SU-DHL-6 (cell line): ENCODE results near the gene RNF181.

Experiments
- EZH2phosphoT487 ChIP-seq: fragments of 200-600 bp; sonication (generic), shearing (Covaris generic); conservative IDR thresholded peaks from 2 replicates; pipeline ENCODE4 v1.6.1; 2018; ENCODE audit warnings: mild to moderate bottlenecking, antibody characterized with exemption, low read length, moderate library complexity, mixed read lengths
- TF ChIP-seq, protein P1 (sequence below): fragments of 200-600 bp; sonication (generic); IDR thresholded peaks from one replicate; pipeline ENCODE4 v1.5.1; 2017; ENCODE audit warnings: antibody characterized with exemption, mild to moderate bottlenecking, low read length, moderate library complexity; ENCODE audit not compliant: insufficient read depth, poor library complexity, severe bottlenecking

DNA sequence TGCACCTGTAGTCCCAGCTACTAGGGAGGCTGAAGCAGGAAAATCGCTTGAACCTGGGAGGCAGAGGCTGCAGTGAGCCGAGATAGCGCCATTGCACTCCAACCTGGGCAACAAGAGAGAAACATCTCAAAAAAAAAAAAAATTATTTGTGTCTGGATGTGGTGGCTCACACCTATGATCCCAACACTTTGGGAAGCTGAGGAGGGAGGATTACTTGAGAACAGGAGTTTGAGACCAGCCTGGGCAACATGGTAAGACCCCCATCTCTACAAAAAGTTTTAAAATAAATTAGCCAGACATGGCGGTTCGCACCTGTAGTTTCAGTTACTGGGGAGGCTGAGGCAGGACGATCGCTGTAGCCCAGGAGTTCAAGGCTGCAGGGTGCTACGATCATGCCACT is 19.8 kb upstream of the RNF181 start:
- TF ChIP-seq, protein P1, sequence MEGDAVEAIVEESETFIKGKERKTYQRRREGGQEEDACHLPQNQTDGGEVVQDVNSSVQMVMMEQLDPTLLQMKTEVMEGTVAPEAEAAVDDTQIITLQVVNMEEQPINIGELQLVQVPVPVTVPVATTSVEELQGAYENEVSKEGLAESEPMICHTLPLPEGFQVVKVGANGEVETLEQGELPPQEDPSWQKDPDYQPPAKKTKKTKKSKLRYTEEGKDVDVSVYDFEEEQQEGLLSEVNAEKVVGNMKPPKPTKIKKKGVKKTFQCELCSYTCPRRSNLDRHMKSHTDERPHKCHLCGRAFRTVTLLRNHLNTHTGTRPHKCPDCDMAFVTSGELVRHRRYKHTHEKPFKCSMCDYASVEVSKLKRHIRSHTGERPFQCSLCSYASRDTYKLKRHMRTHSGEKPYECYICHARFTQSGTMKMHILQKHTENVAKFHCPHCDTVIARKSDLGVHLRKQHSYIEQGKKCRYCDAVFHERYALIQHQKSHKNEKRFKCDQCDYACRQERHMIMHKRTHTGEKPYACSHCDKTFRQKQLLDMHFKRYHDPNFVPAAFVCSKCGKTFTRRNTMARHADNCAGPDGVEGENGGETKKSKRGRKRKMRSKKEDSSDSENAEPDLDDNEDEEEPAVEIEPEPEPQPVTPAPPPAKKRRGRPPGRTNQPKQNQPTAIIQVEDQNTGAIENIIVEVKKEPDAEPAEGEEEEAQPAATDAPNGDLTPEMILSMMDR: no peak
- TF ChIP-seq EZH2phosphoT487: no peak
